ENCODE results near the gene MYT1.
"Not testable (repeated sequence)": the region's sequence is repeated elsewhere in the genome, so short reads cannot be mapped to it uniquely, and the experiment has no call there.

The MYT1 gene

GRCh38 chr20:64279826-64280459 lies 115.7 kb downstream of the MYT1 start:
- no peak for DNase-seq

- DNase-seq: no peak
These were observed 116.2 kb downstream of the MYT1 start for GRCh38 chr20:64280460-64280843.

DNA sequence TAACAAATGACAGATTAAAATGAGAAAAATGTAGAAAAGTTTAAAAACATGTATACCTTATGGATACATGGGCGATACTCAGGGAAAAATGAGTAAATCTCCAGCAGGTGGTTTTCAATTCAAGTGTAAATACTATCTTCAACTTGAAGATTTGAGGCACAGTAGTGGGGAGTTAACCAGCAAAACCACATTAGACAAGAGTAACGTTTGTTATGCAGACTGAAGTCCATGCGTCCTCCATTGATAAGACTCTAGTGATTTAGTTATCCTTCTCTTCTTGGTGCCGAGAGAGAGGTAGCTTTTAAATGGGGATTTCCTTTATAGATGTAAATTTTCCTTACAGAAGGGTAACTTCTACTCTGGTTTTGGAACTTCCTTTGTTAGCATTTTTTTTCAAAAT lies 119.4 kb downstream of the MYT1 start:
- no peak for DNase-seq

DNA sequence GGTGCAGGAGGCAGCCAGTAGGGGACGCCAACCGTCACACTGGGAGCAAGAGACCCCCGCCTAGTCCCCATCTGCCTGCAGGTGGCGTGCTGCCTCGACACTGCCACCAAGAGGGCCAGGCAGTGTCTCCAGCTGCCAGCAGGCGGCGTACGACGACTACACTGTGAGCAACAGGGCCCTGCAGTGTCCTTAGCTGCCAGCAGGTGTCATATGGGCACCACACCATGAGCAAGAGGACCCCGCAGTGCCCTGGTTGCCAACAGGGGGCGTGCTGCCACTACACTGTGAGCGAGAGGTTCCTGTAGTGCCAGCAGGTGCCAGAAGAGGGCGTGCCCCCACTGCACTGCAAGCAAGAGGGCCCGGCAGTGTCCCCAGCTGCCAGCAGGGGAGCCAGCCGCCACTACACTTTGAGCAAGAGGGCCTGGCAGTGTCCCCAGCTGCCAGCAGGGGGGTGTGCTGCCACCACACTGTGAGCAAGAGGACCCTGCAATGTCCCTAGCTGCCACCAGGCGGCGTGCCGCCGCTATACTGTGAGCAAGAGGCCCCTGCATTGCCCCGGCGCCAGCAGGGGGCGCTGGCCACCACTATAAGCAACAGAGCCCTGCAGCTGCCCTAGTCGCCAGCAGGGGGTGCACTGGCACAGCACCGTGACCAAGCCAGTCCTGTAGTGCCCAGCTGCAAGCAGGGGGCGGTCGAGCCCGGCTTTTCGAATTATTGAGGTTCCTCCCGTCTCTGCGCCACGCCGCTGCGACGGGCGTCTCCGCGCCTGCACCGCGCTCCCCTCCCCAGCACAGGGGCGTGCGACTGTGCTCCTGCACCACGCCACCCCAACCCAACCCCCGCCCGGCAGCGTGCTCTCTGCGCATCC lies 121.6 kb downstream of the MYT1 start:
- DNase-seq: not testable (repeated sequence)

DNA sequence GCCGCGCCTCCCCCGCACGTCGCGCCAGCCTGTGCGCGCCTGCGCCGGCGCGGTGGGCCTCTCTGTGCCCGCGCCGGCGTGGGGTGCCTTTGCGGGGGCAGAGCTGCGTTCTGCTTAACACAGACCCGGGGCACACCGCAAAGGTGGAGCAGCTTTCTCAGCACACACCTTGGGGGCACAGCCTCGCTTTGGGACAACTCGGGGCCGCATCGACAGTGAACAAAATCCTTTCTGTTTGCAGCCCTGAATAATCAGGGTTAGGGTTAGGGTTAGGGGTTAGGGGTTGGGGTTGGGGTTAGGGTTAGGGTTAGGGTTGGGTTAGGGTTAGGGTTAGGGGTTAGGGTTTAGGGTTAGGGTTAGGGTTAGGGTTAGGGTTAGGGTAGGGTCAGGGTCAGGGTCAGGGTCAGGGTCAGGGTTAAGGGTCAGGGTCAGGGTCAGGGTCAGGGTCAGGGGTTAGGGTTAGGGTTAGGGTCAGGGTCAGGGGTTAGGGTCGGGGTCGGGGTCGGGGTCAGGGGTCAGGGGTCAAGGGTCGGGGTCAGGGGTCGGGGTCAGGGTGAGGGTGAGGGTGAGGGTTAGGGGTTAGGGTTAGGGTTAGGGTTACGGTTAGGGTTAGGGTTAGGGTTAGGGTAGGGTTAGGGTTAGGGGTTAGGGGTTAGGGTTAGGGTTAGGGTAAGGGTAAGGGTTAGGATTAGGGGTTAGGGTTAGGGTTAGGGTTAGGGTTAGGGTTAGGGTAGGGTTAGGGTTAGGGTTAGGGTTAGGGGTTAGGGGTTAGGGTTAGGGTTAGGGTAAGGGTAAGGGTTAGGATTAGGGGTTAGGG lies 122.4 kb downstream of the MYT1 start:
- DNase-seq: not testable (repeated sequence)

GRCh38 chr20:64287264-64287590 lies 123.0 kb downstream of the MYT1 start:
- not testable (repeated sequence) for DNase-seq
